Measurements from ENCODE around the gene PCDHB13. TPM values are rescaled to one million over a fixed set of nuclear protein-coding genes. Genes with fewer than 3 reads are reported as not detected.

PCDHB13 gene
- total RNA-seq = 0.43 and 0.79 TPM in 2 replicates

GRCh38 chr5:141213656-141214339, at the start of gene PCDHB13:
PCDHB13 (plus strand) TSS chr5:141213919; CDS start chr5:141214124, 205 bp downstream.

GRCh38 chr5:141172381-141173204, 41.1 kb upstream of the PCDHB13 start, which contains the start of gene PCDHB7:
PCDHB7 (plus strand) TSS chr5:141172644; CDS start chr5:141172836, 192 bp downstream.

GRCh38 chr5:141177577-141178191, 36.0 kb upstream of the PCDHB13 start, which contains the start of gene PCDHB8:
PCDHB8 (plus strand) TSS chr5:141177790; CDS start chr5:141178035, 245 bp downstream.

GRCh38 chr5:141182248-141182647, 31.5 kb upstream of the PCDHB13 start, which contains the start of gene PCDHB16:
PCDHB16 (plus strand) TSS chr5:141182387; CDS start chr5:141182560, 173 bp downstream.

GRCh38 chr5:141186897-141187512, 26.7 kb upstream of the PCDHB13 start, which contains the start of gene PCDHB9:
PCDHB9 (plus strand) TSS chr5:141187161; CDS start chr5:141187319, 158 bp downstream.

DNA sequence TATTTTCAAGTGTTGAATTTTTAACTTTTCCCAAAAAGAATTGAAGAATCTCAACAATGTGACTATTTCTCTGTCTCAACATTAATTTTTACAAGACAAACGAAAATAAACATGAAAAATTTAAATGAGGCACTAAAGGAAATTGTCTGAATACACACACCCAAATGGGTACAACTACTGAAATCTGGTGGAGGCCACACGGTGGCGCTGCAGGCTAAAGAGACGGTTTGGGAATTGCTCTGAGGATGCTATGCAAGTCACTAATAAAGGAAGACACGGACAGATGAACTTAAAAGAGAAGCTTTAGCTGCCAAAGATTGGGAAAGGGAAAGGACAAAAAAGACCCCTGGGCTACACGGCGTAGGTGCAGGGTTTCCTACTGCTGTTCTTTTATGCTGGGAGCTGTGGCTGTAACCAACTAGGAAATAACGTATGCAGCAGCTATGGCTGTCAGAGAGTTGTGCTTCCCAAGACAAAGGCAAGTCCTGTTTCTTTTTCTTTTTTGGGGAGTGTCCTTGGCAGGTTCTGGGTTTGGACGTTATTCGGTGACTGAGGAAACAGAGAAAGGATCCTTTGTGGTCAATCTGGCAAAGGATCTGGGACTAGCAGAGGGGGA, 21.5 kb upstream of the PCDHB13 start, which contains the start of gene PCDHB10:
Gene PCDHB10, plus strand, starts transcription at position 244 of the 616 bp plus-strand sequence. Its CDS starts 200 bp downstream, at position 444.

DNA sequence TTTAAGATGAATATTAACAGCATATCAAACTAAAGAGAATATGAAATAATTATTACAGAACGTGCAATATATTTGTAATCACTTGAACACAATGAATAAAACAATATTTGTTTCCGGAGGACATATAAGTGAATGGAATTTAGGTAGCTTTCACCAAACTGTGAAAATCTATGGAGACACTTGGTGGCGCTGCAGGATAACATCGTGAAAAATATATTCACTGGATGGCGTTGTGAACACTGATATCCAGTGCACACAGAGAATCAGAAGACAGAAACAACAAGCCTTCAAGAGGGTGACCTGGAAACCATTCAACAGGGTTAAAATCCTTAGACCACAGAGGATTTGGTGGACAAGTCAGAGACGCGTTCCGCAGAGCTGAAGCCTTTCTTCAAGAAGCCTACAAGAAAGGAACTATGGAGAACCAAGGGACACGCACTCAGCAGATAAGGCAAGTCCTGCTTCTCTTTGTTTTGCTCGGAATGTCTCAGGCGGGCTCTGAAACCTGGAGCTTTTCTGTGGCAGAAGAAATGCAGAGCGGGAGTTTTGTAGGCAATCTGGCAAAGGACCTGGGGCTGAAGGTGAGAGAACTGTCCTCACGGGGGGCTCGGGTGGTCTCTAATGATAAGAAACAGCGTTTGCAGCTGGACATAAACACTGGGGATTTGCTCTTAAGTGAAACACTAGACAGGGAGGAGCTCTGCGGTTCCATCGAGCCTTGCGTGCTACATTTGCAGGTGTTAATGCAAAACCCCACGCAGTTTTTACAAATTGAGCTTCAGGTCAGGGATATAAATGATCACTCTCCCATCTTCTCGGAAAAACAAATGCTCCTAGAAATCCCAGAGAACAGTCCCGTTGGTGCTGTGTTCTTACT, 14.1 kb upstream of the PCDHB13 start, which contains the start of gene PCDHB11:
Gene PCDHB11, plus strand, starts transcription at position 269 of the 877 bp plus-strand sequence. Its CDS starts 148 bp downstream, at position 417.

DNA sequence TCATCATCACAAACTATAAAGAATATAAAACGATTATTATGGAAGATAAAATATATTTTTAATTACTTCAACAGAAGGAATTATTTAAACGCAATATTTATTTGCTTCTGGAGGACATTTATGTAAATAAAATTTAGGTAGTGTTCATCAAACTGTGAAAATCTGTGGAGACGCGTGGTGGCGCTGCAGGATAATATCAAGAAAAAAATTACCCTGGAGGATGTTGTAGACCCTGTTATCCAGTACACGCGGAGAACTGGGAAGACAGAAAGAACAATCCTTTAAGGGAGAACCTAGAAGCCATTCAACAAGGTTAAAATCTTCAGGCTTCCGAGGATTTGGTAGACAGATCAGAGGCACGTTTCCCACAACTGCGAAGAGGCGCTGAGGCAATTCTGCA, 5.2 kb upstream of the PCDHB13 start, which contains the start of gene PCDHB12:
Gene PCDHB12, plus strand, starts transcription at position 242 of the 400 bp plus-strand sequence. CDS start 189 bp downstream, outside the sequence.

DNA sequence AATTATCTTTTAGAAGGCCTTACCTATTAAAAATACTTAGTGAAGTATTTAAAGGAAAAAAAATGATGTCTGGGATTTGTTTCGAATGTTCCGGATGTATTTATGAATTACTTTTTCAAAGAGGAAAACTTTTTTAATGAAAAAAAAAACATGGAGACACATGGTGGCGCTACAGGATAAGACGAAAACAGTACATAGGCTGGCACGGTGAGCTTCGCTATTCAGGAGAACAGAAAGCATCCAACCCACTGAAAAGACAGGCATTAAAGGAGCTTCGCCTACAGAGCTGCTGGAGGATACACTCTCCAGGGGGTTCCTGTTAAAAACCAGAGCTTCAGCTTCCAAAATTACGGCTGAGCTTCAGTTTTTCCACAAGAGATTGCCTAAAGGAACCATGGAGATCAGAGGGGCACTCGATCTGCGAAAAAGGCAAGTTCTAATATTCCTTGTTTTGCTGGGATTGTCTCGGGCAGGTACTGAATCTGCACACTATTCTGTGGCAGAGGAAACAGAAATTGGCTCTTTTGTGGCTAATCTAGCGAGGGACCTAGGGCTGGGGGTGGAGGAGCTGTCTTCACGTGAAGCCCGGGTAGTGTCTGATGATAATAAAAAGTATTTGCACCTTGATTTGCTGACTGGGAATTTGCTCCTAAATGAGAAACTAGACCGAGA, 9.5 kb downstream of the PCDHB13 start, which contains the start of gene PCDHB14:
Gene PCDHB14, plus strand, starts transcription at position 232 of the 672 bp plus-strand sequence. Its CDS starts 163 bp downstream, at position 395.

DNA sequence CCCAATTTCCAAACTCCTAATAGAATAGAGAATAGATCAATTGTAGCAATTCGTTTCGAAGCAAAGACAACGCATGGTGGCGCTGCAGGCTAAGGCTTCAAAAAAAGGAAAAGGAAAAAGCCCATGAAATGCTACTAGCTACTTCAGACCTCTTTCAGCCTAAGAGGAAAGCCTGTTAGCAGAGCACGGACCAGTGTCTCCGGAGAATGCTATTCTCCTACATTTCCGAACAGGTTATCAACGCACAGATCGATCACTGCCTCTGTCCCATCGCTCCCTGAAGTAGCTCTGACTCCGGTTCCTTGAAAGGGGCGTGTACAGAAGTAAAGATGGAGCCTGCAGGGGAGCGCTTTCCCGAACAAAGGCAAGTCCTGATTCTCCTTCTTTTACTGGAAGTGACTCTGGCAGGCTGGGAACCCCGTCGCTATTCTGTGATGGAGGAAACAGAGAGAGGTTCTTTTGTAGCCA, 31.6 kb downstream of the PCDHB13 start, which contains the start of gene PCDHB15:
Gene PCDHB15, plus strand, starts transcription at position 146 of the 468 bp plus-strand sequence. Its CDS starts 184 bp downstream, at position 330.

Other genes starting within 250 kb of the PCDHB13 start
- 0.39 TPM in 1 of 2 replicates, not detected in the other for gene PCDHAC2, start 247.4 kb upstream of the PCDHB13 start, total RNA-seq
- not detected in 2 replicates for gene PCDHB1, start 162.5 kb upstream of the PCDHB13 start, total RNA-seq
- 0.39 and 1.2 TPM in 2 replicates for gene PCDHB2, start 119.3 kb upstream of the PCDHB13 start, total RNA-seq
- 0.11 and 0.39 TPM in 2 replicates for gene PCDHB3, start 113.4 kb upstream of the PCDHB13 start, total RNA-seq
- 0.22 and 0.39 TPM in 2 replicates for gene PCDHB4, start 92.1 kb upstream of the PCDHB13 start, total RNA-seq
- under 0.01 and 0.54 TPM in 2 replicates for gene PCDHB5, start 78.7 kb upstream of the PCDHB13 start, total RNA-seq
- gene PCDHB6, start 63.9 kb upstream of the PCDHB13 start, total RNA-seq = 0.11 and 0.39 TPM in 2 replicates
- gene PCDHB7, start 41.3 kb upstream of the PCDHB13 start, total RNA-seq = 0.22 and 0.79 TPM in 2 replicates
- under 0.01 TPM in 1 of 2 replicates, not detected in the other for gene PCDHB8, start 36.1 kb upstream of the PCDHB13 start, total RNA-seq
- under 0.01 and 0.11 TPM in 2 replicates for gene PCDHB16, start 31.5 kb upstream of the PCDHB13 start, total RNA-seq
- gene PCDHB9, start 26.8 kb upstream of the PCDHB13 start, total RNA-seq = 0.54 TPM in 1 of 2 replicates, not detected in the other
- gene PCDHB10, start 21.6 kb upstream of the PCDHB13 start, total RNA-seq = 0.39 TPM in 1 of 2 replicates, not detected in the other
- 0.39 TPM in 1 of 2 replicates, not detected in the other for gene PCDHB11, start 14.3 kb upstream of the PCDHB13 start, total RNA-seq
- gene PCDHB12, start 5.2 kb upstream of the PCDHB13 start, total RNA-seq = under 0.01 and 0.11 TPM in 2 replicates
- 0.22 and 1.2 TPM in 2 replicates for gene PCDHB14, start 9.4 kb downstream of the PCDHB13 start, total RNA-seq
- 0.11 and 0.39 TPM in 2 replicates for gene PCDHB15, start 31.5 kb downstream of the PCDHB13 start, total RNA-seq
- gene SLC25A2, start 90.1 kb downstream of the PCDHB13 start, total RNA-seq = 0.22 and 0.39 TPM in 2 replicates
- gene TAF7, start 106.9 kb downstream of the PCDHB13 start, total RNA-seq = 49.9 and 60.9 TPM in 2 replicates
- 0.22 and 0.39 TPM in 2 replicates for gene PCDHGA1, start 116.6 kb downstream of the PCDHB13 start, total RNA-seq
- gene PCDHGA2, start 124.8 kb downstream of the PCDHB13 start, total RNA-seq = 0.43 and 1.2 TPM in 2 replicates
- gene PCDHGA3, start 129.9 kb downstream of the PCDHB13 start, total RNA-seq = 0.33 and 1.2 TPM in 2 replicates
- gene PCDHGB1, start 136.2 kb downstream of the PCDHB13 start, total RNA-seq = 0.98 and 2.0 TPM in 2 replicates
- 1.5 and 2.7 TPM in 2 replicates for gene PCDHGA4, start 141.1 kb downstream of the PCDHB13 start, total RNA-seq
- gene PCDHGB2, start 146.1 kb downstream of the PCDHB13 start, total RNA-seq = 0.33 and 2.4 TPM in 2 replicates
- gene PCDHGA5, start 150.2 kb downstream of the PCDHB13 start, total RNA-seq = 0.43 and 1.6 TPM in 2 replicates
- gene PCDHGB3, start 156.3 kb downstream of the PCDHB13 start, total RNA-seq = 3.1 and 5.9 TPM in 2 replicates
- gene PCDHGA6, start 160.0 kb downstream of the PCDHB13 start, total RNA-seq = 2.6 and 3.9 TPM in 2 replicates
- 2.8 and 5.5 TPM in 2 replicates for gene PCDHGA7, start 168.8 kb downstream of the PCDHB13 start, total RNA-seq
- 12.0 and 13.0 TPM in 2 replicates for gene PCDHGB4, start 173.8 kb downstream of the PCDHB13 start, total RNA-seq
- 1.2 and 3.5 TPM in 2 replicates for gene PCDHGA8, start 178.7 kb downstream of the PCDHB13 start, total RNA-seq
- gene PCDHGB5, start 184.0 kb downstream of the PCDHB13 start, total RNA-seq = 13.7 and 15.4 TPM in 2 replicates
- 4.3 and 5.7 TPM in 2 replicates for gene PCDHGA9, start 188.9 kb downstream of the PCDHB13 start, total RNA-seq
- gene PCDHGB6, start 194.1 kb downstream of the PCDHB13 start, total RNA-seq = 2.3 and 3.1 TPM in 2 replicates
- 4.4 and 9.4 TPM in 2 replicates for gene PCDHGA10, start 199.1 kb downstream of the PCDHB13 start, total RNA-seq
- gene PCDHGB7, start 203.8 kb downstream of the PCDHB13 start, total RNA-seq = 1.8 and 7.5 TPM in 2 replicates
- 6.2 and 9.0 TPM in 2 replicates for gene PCDHGA11, start 207.1 kb downstream of the PCDHB13 start, total RNA-seq
- gene PCDHGA12, start 216.6 kb downstream of the PCDHB13 start, total RNA-seq = 6.7 and 8.2 TPM in 2 replicates

All from placental epithelial cell (primary cell).